Measurements from ENCODE around the gene RNASE12.

- TF ChIP-seq, protein P1, sequence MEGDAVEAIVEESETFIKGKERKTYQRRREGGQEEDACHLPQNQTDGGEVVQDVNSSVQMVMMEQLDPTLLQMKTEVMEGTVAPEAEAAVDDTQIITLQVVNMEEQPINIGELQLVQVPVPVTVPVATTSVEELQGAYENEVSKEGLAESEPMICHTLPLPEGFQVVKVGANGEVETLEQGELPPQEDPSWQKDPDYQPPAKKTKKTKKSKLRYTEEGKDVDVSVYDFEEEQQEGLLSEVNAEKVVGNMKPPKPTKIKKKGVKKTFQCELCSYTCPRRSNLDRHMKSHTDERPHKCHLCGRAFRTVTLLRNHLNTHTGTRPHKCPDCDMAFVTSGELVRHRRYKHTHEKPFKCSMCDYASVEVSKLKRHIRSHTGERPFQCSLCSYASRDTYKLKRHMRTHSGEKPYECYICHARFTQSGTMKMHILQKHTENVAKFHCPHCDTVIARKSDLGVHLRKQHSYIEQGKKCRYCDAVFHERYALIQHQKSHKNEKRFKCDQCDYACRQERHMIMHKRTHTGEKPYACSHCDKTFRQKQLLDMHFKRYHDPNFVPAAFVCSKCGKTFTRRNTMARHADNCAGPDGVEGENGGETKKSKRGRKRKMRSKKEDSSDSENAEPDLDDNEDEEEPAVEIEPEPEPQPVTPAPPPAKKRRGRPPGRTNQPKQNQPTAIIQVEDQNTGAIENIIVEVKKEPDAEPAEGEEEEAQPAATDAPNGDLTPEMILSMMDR (IDR thresholded peaks at IDR 0.05; ENCODE audit: low read depth, low read length) = no peak
- TF ChIP-seq POLR2A (IDR thresholded peaks at IDR 0.05; ENCODE audit: extremely low read depth, insufficient read length) (no peak), MAX (IDR thresholded peaks at IDR 0.05; ENCODE audit: low read depth, low read length) (no peak), MYC (IDR thresholded peaks at IDR 0.05; ENCODE audit: low read depth, low read length) (no peak)
These were observed 40.2 kb downstream of the RNASE12 start for GRCh38 chr14:20550926-20551325.

All from NB4 (cell line).